LNCaP clone FGC (cell line): ENCODE data around the gene HPCAL1.
"Not testable (repeated sequence)": the region's sequence is repeated elsewhere in the genome, so short reads cannot be mapped to it uniquely, and the experiment has no call there.

Source experiments
- DNase-seq: peaks from one replicate; pipeline ENCODE4 v3.0.0-alpha.2; 2011; ENCODE audit warnings: low read depth
- H3K4me3 ChIP-seq: 2 replicates; pipeline ENCODE4 v1.5.1; 2011; ENCODE audit warnings: mild to moderate bottlenecking, low read depth, low read length, control low read depth
- CTCF ChIP-seq: IDR thresholded peaks from 2 replicates; pipeline ENCODE4 v1.5.1; 2012; ENCODE audit warnings: mild to moderate bottlenecking; ENCODE audit not compliant: control insufficient read depth, insufficient read depth; ENCODE audit errors: extremely low read depth

The HPCAL1 gene

GRCh38 chr2:10293603-10294002 lies 9.1 kb upstream of the HPCAL1 start:
- TF ChIP-seq CTCF: no peak
- DNase-seq: no peak
- H3K4me3 ChIP-seq: no peak overlapping the region

- no peak for DNase-seq
- H3K4me3 ChIP-seq: no peak overlapping the region
- no peak for TF ChIP-seq CTCF
These were observed 8.6 kb upstream of the HPCAL1 start for GRCh38 chr2:10294077-10294476.

- not testable (repeated sequence) for H3K4me3 ChIP-seq, DNase-seq
These were observed 7.1 kb upstream of the HPCAL1 start for GRCh38 chr2:10295649-10296048.

- no peak overlapping the region for H3K4me3 ChIP-seq
- DNase-seq: no peak
- no peak for TF ChIP-seq CTCF
These were observed 6.6 kb upstream of the HPCAL1 start for GRCh38 chr2:10296142-10296541.

GRCh38 chr2:10297191-10297830 lies 5.4 kb upstream of the HPCAL1 start:
- TF ChIP-seq CTCF: no peak
- H3K4me3 ChIP-seq: no peak overlapping the region
- DNase-seq: no peak

GRCh38 chr2:10297959-10298531 lies 4.7 kb upstream of the HPCAL1 start:
- no peak overlapping the region for H3K4me3 ChIP-seq
- no peak for TF ChIP-seq CTCF
- DNase-seq: no peak

GRCh38 chr2:10298777-10299176 lies 3.9 kb upstream of the HPCAL1 start:
- H3K4me3 ChIP-seq, DNase-seq: not testable (repeated sequence)

GRCh38 chr2:10300328-10300920 lies 2.3 kb upstream of the HPCAL1 start:
- no peak overlapping the region for H3K4me3 ChIP-seq
- DNase-seq: no peak
- no peak for TF ChIP-seq CTCF
